Measurements from ENCODE around the gene ISX. TPM values are rescaled to one million over a fixed set of nuclear protein-coding genes. Genes with fewer than 3 reads are reported as not detected.

Gene ISX
- total and polyA plus RNA-seq, 9 of the 15 experiments (the other 6 are each of a cell fraction or from before 2014, with no cell fraction given) = 0.03 to 0.36 (median 0.07) TPM

DNA sequence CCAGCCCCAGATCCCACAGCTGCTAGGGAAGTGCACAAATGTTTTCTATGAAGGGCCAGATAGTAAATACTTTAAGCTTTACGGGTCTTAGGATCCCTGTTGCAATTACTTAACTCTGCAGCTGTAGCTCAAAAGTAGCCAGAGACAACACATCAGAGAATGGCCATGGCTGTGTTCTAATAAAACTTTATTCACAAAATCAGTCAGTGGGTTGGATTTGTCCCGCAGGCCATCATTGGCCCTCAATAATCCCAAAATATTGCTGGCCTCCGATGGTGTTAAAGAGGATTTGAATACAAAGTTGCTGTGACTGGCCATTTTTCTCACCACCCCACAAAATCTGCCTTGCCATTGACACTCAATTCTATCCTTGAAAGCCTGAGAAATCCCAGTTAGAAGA is 49.6 kb downstream of the ISX start:
- TF ChIP-seq SUPT5H (IDR thresholded peaks at IDR 0.05) (no peak), HNRNPK (IDR thresholded peaks at IDR 0.05; ENCODE audit: low read depth, low read length, poor library complexity, severe bottlenecking) (no peak), SIN3B (IDR thresholded peaks at IDR 0.05; ENCODE audit: low read depth) (no peak), MYC (IDR thresholded peaks at IDR 0.05; ENCODE audit: low read depth, low read length) (no peak), MYC (CRISPR knock-in tag; IDR thresholded peaks at IDR 0.05; ENCODE audit: borderline replicate concordance, low read depth) (no peak), TCF7L2 (IDR thresholded peaks at IDR 0.05; ENCODE audit: low read depth, low read length) (no peak)
- TF ChIP-seq, protein P1, sequence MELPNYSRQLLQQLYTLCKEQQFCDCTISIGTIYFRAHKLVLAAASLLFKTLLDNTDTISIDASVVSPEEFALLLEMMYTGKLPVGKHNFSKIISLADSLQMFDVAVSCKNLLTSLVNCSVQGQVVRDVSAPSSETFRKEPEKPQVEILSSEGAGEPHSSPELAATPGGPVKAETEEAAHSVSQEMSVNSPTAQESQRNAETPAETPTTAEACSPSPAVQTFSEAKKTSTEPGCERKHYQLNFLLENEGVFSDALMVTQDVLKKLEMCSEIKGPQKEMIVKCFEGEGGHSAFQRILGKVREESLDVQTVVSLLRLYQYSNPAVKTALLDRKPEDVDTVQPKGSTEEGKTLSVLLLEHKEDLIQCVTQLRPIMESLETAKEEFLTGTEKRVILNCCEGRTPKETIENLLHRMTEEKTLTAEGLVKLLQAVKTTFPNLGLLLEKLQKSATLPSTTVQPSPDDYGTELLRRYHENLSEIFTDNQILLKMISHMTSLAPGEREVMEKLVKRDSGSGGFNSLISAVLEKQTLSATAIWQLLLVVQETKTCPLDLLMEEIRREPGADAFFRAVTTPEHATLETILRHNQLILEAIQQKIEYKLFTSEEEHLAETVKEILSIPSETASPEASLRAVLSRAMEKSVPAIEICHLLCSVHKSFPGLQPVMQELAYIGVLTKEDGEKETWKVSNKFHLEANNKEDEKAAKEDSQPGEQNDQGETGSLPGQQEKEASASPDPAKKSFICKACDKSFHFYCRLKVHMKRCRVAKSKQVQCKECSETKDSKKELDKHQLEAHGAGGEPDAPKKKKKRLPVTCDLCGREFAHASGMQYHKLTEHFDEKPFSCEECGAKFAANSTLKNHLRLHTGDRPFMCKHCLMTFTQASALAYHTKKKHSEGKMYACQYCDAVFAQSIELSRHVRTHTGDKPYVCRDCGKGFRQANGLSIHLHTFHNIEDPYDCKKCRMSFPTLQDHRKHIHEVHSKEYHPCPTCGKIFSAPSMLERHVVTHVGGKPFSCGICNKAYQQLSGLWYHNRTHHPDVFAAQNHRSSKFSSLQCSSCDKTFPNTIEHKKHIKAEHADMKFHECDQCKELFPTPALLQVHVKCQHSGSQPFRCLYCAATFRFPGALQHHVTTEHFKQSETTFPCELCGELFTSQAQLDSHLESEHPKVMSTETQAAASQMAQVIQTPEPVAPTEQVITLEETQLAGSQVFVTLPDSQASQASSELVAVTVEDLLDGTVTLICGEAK (IDR thresholded peaks at IDR 0.05) = peak; percentile 87
- TF ChIP-seq, protein P1 (CRISPR knock-in tag; IDR thresholded peaks at IDR 0.05) = no peak
- Histone ChIP-seq H3K27ac (ENCODE audit: extremely low read depth, low read depth, low read length) (no peak overlapping the region), H4K20me1 (replicated peaks; ENCODE audit: control insufficient read depth, insufficient read depth, low read length) (no peaks in the 10 kb centered on the region), H3K4me3 (no peak overlapping the region), H3K27me3 (ENCODE audit: control insufficient read depth in 2 of 2, insufficient read depth in 2 of 2, low read length in 2 of 2) (no peaks in the 10 kb centered on the region), H3K9me1 (ENCODE audit: control insufficient read depth, insufficient read depth, low read length) (no peaks in the 10 kb centered on the region), H3K9ac (ENCODE audit: insufficient read depth in 1 of 2, low read depth in 2 of 2, low read length in 2 of 2) (no peak overlapping the region), H3K4me2 (ENCODE audit: insufficient read depth, low read length) (no peak overlapping the region), H2AFZ (ENCODE audit: low read depth, low read length) (no peak overlapping the region), H3K36me3 (ENCODE audit: control insufficient read depth, insufficient read depth, low read length) (no peaks in the 10 kb centered on the region), H3K79me2 (ENCODE audit: control insufficient read depth, insufficient read depth, low read length) (no peaks in the 10 kb centered on the region), H3K4me1 (replicated peaks in 1 of 2; ENCODE audit: control insufficient read depth in 2 of 2, insufficient read depth in 2 of 2, low read length in 2 of 2) (no peaks in the 10 kb centered on the region), H3K9me3 (replicated peaks; ENCODE audit: control insufficient read depth, insufficient read depth, low read depth, low read length) (no peaks in the 10 kb centered on the region)
- 92% methylated on average over 3 of the region's 3 CpGs for WGBS (ENCODE audit: insufficient coverage, low coverage, missing lambda C conversion rate)
- DNase-seq (ENCODE audit: extremely low read depth in 1 of 4, low spot score in 3 of 4) (no peak), FAIRE-seq (no peak), ATAC-seq (no peak)
- BruUV-seq (replicated peaks) = no TSS peak
- in situ Hi-C loops (cut with MboI) = no loop called here
- CTCF ChIA-PET (ENCODE audit: low intra/inter-chr PET ratio) = no interaction called here
- POLR2A ChIA-PET = no interaction called here
- intact Hi-C loops (cut with micrococcal nuclease) = no loop called here
